HepG2 (cell line): ENCODE data around the gene TNNT3. TPM values are rescaled to one million over a fixed set of nuclear protein-coding genes. Genes with fewer than 3 reads are reported as not detected.

Experiments used
- polyA plus RNA-seq, 8 experiments: library from polyadenylated mRNA; depleted of rRNA in 3 of 8; stranded (reverse) in 7 of 8; unstranded in 1 of 8; fragments of >200 nt; fragmentation: Illumina TruSeq in 4 of 8; extraction: Trizol in 4 of 8; gene quantifications; 2 replicates each; pipeline versions ENCODE4 v1.2.1 to v1.2.3, GENCODE V29; 2011 to 2016; ENCODE audit warnings: low read depth in 4 of 8, missing spikeins in 1 of 8, mixed read lengths in 1 of 8; ENCODE audit not compliant: insufficient read depth in 1 of 8
- total RNA-seq, 5 experiments: library from RNA; depleted of rRNA; stranded (reverse); fragments of >200 nt; fragmentation: Illumina TruSeq; extraction: Trizol; gene quantifications; 2 replicates each; pipeline ENCODE4 v1.2.3, GENCODE V29; 2016; ENCODE audit warnings: low read depth in 1 of 5
- TF ChIP-seq, protein P1 (sequence below): sonication (generic); formaldehyde crosslinking; IDR thresholded peaks from 2 replicates; pipeline ENCODE4 v1.4.0; 2020; ENCODE audit warnings: mild to moderate bottlenecking, missing genetic modification reagents
- TF ChIP-seq, protein P2 (sequence below): fragments of 450-650 bp; IDR thresholded peaks from 2 replicates; pipeline ENCODE4 v1.6.1; 2016
- TF ChIP-seq, protein P3 (sequence below): sonication (generic); formaldehyde crosslinking; IDR thresholded peaks from 2 replicates; pipeline ENCODE4 v1.5.1; 2020; ENCODE audit warnings: mild to moderate bottlenecking, missing genetic modification reagents, moderate library complexity

TNNT3 gene
- total and polyA plus RNA-seq, 2 of the 13 experiments (the other 11 are each of a cell fraction or from before 2014, with no cell fraction given), result not detected

DNA sequence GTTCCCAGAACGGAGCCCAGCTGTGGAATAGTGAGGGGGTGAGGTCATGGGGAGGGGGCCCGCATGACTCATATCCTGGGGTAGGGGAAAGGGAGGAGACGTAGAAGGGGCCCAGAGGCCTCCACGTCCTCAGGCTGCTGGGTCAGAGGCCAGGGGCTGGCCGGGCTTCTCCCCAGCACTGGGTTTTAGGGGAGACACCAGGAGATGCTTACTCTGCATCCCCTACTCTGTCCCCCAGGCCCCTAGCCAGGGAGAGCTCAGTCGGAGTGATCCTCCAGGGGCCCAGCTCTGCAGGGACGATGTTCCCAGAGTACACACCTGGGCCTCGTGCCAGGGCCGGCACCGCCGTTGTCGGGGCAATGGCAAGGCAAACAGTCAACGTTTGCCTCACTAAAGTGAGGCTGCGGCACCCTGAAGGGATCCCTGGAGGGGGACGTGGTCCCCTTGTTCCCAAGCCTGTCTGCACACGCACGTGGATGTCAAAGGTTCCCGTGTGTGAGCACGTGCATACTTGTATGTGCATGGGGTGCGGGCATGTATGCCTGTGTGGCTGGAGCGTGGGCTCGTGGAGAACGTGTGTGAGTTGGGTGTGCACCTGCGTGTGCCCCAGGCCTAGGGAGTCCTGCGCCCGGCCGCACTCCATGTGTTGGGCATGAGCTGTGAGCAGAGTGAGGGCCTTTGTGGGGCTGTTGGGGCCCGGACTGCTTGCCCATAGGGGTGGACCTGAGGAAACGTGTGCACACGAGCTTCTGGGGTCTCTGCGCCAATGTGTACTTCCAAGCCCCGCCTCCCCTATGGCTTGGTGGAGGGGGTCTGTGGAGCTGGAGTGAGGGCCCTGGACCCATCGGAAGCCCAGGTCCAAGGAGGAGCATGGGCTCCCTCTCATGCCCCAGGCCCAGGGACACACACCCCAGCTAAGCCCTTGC lies 42.0 kb upstream of the TNNT3 start (continued):
- TF ChIP-seq, protein P1, sequence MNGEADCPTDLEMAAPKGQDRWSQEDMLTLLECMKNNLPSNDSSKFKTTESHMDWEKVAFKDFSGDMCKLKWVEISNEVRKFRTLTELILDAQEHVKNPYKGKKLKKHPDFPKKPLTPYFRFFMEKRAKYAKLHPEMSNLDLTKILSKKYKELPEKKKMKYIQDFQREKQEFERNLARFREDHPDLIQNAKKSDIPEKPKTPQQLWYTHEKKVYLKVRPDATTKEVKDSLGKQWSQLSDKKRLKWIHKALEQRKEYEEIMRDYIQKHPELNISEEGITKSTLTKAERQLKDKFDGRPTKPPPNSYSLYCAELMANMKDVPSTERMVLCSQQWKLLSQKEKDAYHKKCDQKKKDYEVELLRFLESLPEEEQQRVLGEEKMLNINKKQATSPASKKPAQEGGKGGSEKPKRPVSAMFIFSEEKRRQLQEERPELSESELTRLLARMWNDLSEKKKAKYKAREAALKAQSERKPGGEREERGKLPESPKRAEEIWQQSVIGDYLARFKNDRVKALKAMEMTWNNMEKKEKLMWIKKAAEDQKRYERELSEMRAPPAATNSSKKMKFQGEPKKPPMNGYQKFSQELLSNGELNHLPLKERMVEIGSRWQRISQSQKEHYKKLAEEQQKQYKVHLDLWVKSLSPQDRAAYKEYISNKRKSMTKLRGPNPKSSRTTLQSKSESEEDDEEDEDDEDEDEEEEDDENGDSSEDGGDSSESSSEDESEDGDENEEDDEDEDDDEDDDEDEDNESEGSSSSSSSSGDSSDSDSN (CRISPR knock-in tag), result 0 out of 2 replicates have a peak, but pooled peaks have one; percentile 3
- TF ChIP-seq, protein P2, sequence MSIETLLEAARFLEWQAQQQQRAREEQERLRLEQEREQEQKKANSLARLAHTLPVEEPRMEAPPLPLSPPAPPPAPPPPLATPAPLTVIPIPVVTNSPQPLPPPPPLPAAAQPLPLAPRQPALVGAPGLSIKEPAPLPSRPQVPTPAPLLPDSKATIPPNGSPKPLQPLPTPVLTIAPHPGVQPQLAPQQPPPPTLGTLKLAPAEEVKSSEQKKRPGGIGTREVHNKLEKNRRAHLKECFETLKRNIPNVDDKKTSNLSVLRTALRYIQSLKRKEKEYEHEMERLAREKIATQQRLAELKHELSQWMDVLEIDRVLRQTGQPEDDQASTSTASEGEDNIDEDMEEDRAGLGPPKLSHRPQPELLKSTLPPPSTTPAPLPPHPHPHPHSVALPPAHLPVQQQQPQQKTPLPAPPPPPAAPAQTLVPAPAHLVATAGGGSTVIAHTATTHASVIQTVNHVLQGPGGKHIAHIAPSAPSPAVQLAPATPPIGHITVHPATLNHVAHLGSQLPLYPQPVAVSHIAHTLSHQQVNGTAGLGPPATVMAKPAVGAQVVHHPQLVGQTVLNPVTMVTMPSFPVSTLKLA, result peak; percentile 98
- TF ChIP-seq, protein P3, sequence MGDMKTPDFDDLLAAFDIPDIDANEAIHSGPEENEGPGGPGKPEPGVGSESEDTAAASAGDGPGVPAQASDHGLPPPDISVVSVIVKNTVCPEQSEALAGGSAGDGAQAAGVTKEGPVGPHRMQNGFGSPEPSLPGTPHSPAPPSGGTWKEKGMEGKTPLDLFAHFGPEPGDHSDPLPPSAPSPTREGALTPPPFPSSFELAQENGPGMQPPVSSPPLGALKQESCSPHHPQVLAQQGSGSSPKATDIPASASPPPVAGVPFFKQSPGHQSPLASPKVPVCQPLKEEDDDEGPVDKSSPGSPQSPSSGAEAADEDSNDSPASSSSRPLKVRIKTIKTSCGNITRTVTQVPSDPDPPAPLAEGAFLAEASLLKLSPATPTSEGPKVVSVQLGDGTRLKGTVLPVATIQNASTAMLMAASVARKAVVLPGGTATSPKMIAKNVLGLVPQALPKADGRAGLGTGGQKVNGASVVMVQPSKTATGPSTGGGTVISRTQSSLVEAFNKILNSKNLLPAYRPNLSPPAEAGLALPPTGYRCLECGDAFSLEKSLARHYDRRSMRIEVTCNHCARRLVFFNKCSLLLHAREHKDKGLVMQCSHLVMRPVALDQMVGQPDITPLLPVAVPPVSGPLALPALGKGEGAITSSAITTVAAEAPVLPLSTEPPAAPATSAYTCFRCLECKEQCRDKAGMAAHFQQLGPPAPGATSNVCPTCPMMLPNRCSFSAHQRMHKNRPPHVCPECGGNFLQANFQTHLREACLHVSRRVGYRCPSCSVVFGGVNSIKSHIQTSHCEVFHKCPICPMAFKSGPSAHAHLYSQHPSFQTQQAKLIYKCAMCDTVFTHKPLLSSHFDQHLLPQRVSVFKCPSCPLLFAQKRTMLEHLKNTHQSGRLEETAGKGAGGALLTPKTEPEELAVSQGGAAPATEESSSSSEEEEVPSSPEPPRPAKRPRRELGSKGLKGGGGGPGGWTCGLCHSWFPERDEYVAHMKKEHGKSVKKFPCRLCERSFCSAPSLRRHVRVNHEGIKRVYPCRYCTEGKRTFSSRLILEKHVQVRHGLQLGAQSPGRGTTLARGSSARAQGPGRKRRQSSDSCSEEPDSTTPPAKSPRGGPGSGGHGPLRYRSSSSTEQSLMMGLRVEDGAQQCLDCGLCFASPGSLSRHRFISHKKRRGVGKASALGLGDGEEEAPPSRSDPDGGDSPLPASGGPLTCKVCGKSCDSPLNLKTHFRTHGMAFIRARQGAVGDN (CRISPR knock-in tag), result peak; percentile 80
